Sigmoid colon (tissue), 4 donors: ENCODE measurements around the gene VPREB1.

Experiments used
- CTCF ChIP-seq, 4 experiments: fragments of 450-650 bp in 3 of 4; fragments of 200-600 bp in 1 of 4; IDR thresholded peaks; one replicate each; pipeline ENCODE4 v1.5.1; 2016 to 2019; ENCODE audit warnings: antibody characterized with exemption in 4 of 4, mild to moderate bottlenecking in 3 of 4, moderate library complexity in 2 of 4
- POLR2A ChIP-seq, 2 donors: fragments of 450-650 bp; IDR thresholded peaks; one replicate each; pipeline ENCODE4 v1.6.1; 2016; ENCODE audit warnings: antibody characterized with exemption in 2 of 2, mild to moderate bottlenecking in 2 of 2, moderate library complexity in 2 of 2
- POLR2AphosphoS5 ChIP-seq, 4 donors: sonication (generic); formaldehyde crosslinking; IDR thresholded peaks; one replicate each; pipeline ENCODE4 v1.6.1; 2017; ENCODE audit warnings: antibody characterized with exemption in 4 of 4

GRCh38 chr22:22207845-22208564 is 36.6 kb upstream of the VPREB1 start:
- no peak for TF ChIP-seq CTCF (IDR thresholded peaks at IDR 0.05)
- TF ChIP-seq POLR2AphosphoS5 (IDR thresholded peaks at IDR 0.05) = no peak
- TF ChIP-seq POLR2A (IDR thresholded peaks at IDR 0.05) = no peak
